Endothelial cell (in vitro differentiated cells): ENCODE measurements around the gene TRIM14. TPM values are rescaled to one million over a fixed set of nuclear protein-coding genes. Genes with fewer than 3 reads are reported as not detected.

Source experiments
- DNase-seq: peaks from one replicate; pipeline ENCODE4 v3.0.0; 2021; ENCODE audit warnings: low spot score
- H3K27ac Mint-ChIP-seq: one replicate; pipeline ENCODE4 v1.8.0; 2021; ENCODE audit warnings: mixed read lengths, inconsistent platforms; ENCODE audit not compliant: unreplicated experiment
- H3K27me3 Mint-ChIP-seq: one replicate; pipeline ENCODE4 v1.8.0; 2021; ENCODE audit warnings: mild to moderate bottlenecking, moderate library complexity, mixed read lengths, inconsistent platforms; ENCODE audit not compliant: unreplicated experiment
- H3K36me3 Mint-ChIP-seq: one replicate; pipeline ENCODE4 v1.8.0; 2021; ENCODE audit warnings: mild to moderate bottlenecking, low read depth, mixed read lengths, inconsistent platforms; ENCODE audit not compliant: unreplicated experiment
- H3K4me1 Mint-ChIP-seq: one replicate; pipeline ENCODE4 v1.8.0; 2021; ENCODE audit warnings: mild to moderate bottlenecking, mixed read lengths, inconsistent platforms; ENCODE audit not compliant: unreplicated experiment
- H3K4me3 Mint-ChIP-seq: one replicate; pipeline ENCODE4 v1.8.0; 2021; ENCODE audit warnings: mild to moderate bottlenecking, mixed read lengths, inconsistent platforms; ENCODE audit not compliant: unreplicated experiment
- H3K9me3 Mint-ChIP-seq: one replicate; pipeline ENCODE4 v1.8.0; 2021; ENCODE audit warnings: mixed read lengths, inconsistent platforms; ENCODE audit not compliant: unreplicated experiment
- total RNA-seq: library from RNA; stranded (reverse); fragmentation: NEBNext Ultra II Directional; extraction: Animal tissue kit (Norgen Biotek cat#: 25700); gene quantifications from one replicate; pipeline ENCODE4 v1.2.1, GENCODE V29; 2021; ENCODE audit not compliant: unreplicated experiment
- TF ChIP-seq, protein P1 (sequence below): fragments of 200-600 bp; sonication (generic); IDR thresholded peaks from one replicate; pipeline ENCODE4 v1.5.0; 2021; ENCODE audit warnings: antibody characterized with exemption; ENCODE audit not compliant: unreplicated experiment

TRIM14 gene
- total RNA-seq, 1 donor from 2014 or later: 0.97 TPM

DNA sequence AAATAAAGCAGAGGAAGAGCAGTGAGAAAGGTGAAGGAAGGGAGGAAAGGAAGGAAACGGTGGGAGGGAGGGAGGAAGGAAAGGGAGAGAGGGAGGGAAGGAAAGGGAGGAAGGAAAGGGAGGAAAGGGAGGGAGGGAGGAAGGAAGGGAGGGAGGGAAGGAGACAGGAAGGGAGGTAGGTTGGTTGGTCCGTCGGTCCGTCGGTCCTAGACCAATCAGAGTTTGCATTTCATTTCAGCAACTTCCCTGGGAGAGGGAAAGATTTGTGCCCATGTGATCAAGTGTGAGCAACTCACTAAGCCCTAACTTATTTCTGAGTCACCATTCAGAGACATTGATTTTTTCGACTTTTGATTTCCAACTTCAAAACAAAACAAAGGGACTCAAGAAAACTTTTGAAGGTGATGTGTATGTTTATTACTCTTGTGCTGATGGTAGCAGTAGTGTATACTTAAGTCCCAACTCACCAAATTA is 43.7 kb downstream of the TRIM14 start:
- no peak for DNase-seq
- TF ChIP-seq, protein P1, sequence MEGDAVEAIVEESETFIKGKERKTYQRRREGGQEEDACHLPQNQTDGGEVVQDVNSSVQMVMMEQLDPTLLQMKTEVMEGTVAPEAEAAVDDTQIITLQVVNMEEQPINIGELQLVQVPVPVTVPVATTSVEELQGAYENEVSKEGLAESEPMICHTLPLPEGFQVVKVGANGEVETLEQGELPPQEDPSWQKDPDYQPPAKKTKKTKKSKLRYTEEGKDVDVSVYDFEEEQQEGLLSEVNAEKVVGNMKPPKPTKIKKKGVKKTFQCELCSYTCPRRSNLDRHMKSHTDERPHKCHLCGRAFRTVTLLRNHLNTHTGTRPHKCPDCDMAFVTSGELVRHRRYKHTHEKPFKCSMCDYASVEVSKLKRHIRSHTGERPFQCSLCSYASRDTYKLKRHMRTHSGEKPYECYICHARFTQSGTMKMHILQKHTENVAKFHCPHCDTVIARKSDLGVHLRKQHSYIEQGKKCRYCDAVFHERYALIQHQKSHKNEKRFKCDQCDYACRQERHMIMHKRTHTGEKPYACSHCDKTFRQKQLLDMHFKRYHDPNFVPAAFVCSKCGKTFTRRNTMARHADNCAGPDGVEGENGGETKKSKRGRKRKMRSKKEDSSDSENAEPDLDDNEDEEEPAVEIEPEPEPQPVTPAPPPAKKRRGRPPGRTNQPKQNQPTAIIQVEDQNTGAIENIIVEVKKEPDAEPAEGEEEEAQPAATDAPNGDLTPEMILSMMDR: no peak
- no peak overlapping the region for H3K4me3 Mint-ChIP-seq
- no peaks in the 10 kb centered on the region for H3K9me3 Mint-ChIP-seq
- peaks cover 2% of the 10 kb centered on the region for H3K27me3 Mint-ChIP-seq
- peaks cover 15% of the 10 kb centered on the region for H3K36me3 Mint-ChIP-seq
- peaks cover 5% of the 10 kb centered on the region for H3K4me1 Mint-ChIP-seq
- H3K27ac Mint-ChIP-seq: no peak overlapping the region

DNA sequence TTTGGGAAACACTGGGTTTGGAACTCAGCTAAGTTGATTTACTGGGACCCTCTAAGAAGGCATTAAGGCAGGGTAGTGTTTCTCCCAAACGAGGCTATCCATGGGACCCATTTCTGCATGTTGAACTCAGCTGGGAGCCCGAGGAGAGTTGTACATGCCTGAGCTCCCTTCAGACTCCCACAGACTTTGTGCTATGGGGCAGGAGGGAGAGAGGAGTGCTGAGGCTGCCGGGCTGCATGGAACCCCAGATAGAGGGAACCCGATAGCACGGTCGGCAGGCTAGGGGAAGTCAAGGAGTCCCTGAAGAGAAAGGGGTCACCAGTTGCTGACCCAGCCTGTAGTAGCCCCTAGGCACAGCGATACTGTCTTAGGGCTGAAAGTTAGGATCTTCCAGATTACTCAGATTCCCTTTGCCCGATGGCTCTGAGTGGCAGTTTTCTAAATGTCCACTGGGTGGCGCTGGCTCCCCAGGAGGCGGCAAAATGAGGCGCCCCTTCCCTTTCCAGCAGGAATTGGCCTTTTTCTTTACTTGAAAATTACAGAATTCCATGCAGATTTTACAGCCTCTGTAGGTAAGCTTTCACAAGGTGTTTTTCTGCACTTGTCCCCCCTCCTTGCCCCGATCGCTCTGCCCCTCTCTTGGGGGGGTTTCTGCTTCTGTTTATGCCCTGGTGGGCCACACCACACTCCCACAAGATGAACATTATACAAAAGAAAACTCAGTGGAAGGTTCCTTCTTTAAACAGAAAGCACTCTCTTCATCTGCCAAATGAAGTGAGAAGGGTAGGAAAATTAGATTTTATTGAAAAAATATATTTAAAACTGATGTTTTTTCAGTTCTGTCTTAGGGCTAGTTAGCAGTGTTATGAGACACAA is 44.7 kb downstream of the TRIM14 start:
- H3K4me3 Mint-ChIP-seq: no peak overlapping the region
- peaks cover 2% of the 10 kb centered on the region for H3K27me3 Mint-ChIP-seq
- H3K36me3 Mint-ChIP-seq: peaks cover 11% of the 10 kb centered on the region
- TF ChIP-seq, protein P1: peak; percentile 97
- H3K9me3 Mint-ChIP-seq: no peaks in the 10 kb centered on the region
- H3K4me1 Mint-ChIP-seq: peaks cover 5% of the 10 kb centered on the region
- H3K27ac Mint-ChIP-seq: no peak overlapping the region
- peak; percentile 82 for DNase-seq

DNA sequence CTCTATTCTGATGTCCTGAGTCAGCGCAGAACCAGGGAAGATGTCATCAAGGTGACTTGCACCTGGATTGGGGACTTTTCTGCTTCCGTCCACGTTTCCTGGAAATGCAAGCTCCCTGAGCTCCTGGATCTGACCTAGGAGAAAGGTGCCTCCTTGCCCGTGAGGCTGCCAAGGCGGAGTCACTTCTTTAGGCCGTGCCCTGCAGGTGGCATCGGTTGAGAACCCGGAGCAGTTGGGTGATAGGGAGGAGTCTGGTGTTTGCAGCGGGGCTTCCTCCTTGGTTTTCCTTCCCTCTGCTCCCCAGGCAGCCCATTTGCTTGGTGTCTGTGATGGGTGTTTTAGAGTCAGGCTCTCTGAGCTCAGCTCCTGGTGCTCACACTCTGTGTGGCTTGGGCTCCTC is 47.3 kb downstream of the TRIM14 start:
- Mint-ChIP-seq H3K27me3 (peaks cover 2% of the 10 kb centered on the region), H3K4me1 (peaks cover 5% of the 10 kb centered on the region), H3K27ac (no peak overlapping the region), H3K9me3 (no peaks in the 10 kb centered on the region), H3K36me3 (no peaks in the 10 kb centered on the region), H3K4me3 (no peak overlapping the region)
- no peak for DNase-seq
- TF ChIP-seq, protein P1: no peak

DNA sequence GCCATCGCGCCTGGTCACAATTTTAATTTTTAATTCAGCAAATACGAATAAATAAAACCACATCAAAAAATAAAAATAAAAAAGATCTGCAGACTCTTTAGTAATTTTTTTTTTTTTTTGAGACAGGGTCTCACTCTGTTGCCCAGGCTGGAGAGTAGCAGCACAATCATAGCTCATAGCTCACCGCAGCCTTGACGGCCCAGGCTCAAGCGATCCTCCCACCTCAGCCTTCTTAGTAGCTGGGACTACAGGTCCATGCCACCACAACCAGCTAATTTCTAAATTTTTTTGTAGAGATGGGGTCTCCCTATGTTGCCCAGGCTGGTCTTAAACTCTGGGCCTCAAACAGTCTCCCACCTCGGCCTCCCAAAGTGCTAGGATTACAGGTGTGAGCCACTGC is 48.3 kb downstream of the TRIM14 start:
- peaks cover 2% of the 10 kb centered on the region for H3K27me3 Mint-ChIP-seq
- H3K4me1 Mint-ChIP-seq: peaks cover 5% of the 10 kb centered on the region
- H3K27ac Mint-ChIP-seq: no peak overlapping the region
- TF ChIP-seq, protein P1: no peak
- H3K4me3 Mint-ChIP-seq: no peak overlapping the region
- no peak for DNase-seq
- H3K9me3 Mint-ChIP-seq: no peaks in the 10 kb centered on the region
- H3K36me3 Mint-ChIP-seq: peaks cover 2% of the 10 kb centered on the region

DNA sequence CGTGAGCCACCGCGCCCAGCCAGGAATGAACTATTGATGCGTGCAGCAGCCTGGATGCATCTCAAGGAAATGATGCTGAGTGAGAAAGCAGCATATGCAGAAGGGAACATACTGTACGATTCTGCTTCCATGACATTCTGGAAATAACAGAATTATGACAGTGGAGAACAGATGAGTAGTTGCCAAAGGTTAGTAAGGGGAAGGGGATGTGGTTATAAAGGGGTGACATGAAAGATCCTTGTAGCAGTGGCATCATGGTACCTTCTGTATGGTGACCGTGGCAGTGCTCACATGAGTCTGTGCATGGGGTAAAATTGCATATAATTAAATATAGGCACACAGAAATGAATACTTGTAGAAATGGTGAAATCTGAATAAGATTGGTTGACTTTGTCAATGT is 49.5 kb downstream of the TRIM14 start:
- Mint-ChIP-seq H3K4me3 (no peak overlapping the region), H3K27me3 (peaks cover 2% of the 10 kb centered on the region), H3K36me3 (peaks cover 6% of the 10 kb centered on the region), H3K27ac (no peak overlapping the region), H3K9me3 (no peaks in the 10 kb centered on the region), H3K4me1 (peaks cover 2% of the 10 kb centered on the region)
- no peak for DNase-seq
- TF ChIP-seq, protein P1: no peak
